Occipital lobe (tissue), 2 donors: ENCODE data around the gene RANBP10. TPM values are rescaled to one million over a fixed set of nuclear protein-coding genes. Genes with fewer than 3 reads are reported as not detected.
"Not testable (repeated sequence)": the region's sequence is repeated elsewhere in the genome, so short reads cannot be mapped to it uniquely, and the experiment has no call there.

Source experiments
- DNase-seq: peaks from one replicate; lab custom pipeline; 2025; lab: John Stamatoyannopoulos, UW
- total RNA-seq: library from RNA; depleted of rRNA; stranded (reverse); fragments of >200 nt; gene quantifications from one replicate; pipeline ENCODE4 v1.2.3, GENCODE V29; 2014

The RANBP10 gene
- total RNA-seq, 1 donor from 2014 or later = 4.4 TPM

GRCh38 chr16:67716097-67716496, 90.3 kb downstream of the RANBP10 start:
- DNase-seq = no peak

GRCh38 chr16:67714522-67714921, 91.8 kb downstream of the RANBP10 start:
- no peak for DNase-seq

- DNase-seq = no peak
These were observed 92.6 kb downstream of the RANBP10 start for GRCh38 chr16:67713647-67714273.

- DNase-seq = no peak
These were observed 95.8 kb downstream of the RANBP10 start for GRCh38 chr16:67710607-67711006.

- no peak for DNase-seq
These were observed 97.3 kb downstream of the RANBP10 start for GRCh38 chr16:67709050-67709449.

- DNase-seq = no peak
These were observed 98.0 kb downstream of the RANBP10 start for GRCh38 chr16:67708368-67708771.

GRCh38 chr16:67707790-67708189, 98.6 kb downstream of the RANBP10 start:
- DNase-seq = no peak

GRCh38 chr16:67707210-67707609, 99.2 kb downstream of the RANBP10 start:
- DNase-seq = no peak

GRCh38 chr16:67704110-67704509, 102.2 kb downstream of the RANBP10 start:
- no peak for DNase-seq

GRCh38 chr16:67703626-67704025, 102.7 kb downstream of the RANBP10 start:
- DNase-seq = no peak

- DNase-seq = no peak
These were observed 104.2 kb downstream of the RANBP10 start for GRCh38 chr16:67702130-67702529.

- no peak for DNase-seq
These were observed 104.9 kb downstream of the RANBP10 start for GRCh38 chr16:67701420-67701819.

GRCh38 chr16:67699265-67699664, 107.1 kb downstream of the RANBP10 start:
- no peak for DNase-seq

GRCh38 chr16:67697422-67698185, 108.8 kb downstream of the RANBP10 start:
- no peak for DNase-seq

GRCh38 chr16:67694611-67695010, 111.7 kb downstream of the RANBP10 start:
- DNase-seq = no peak

GRCh38 chr16:67693517-67694285, 112.7 kb downstream of the RANBP10 start:
- not testable (repeated sequence) for DNase-seq

GRCh38 chr16:67685388-67686112, 120.8 kb downstream of the RANBP10 start:
- DNase-seq = no peak

- DNase-seq = no peak
These were observed 122.6 kb downstream of the RANBP10 start for GRCh38 chr16:67683767-67684166.

GRCh38 chr16:67679935-67680897, 126.1 kb downstream of the RANBP10 start:
- no peak for DNase-seq

- no peak for DNase-seq
These were observed 127.9 kb downstream of the RANBP10 start for GRCh38 chr16:67678354-67679023.
